Measurements from ENCODE around the gene SCFD2. TPM values are rescaled to one million over a fixed set of nuclear protein-coding genes. Genes with fewer than 3 reads are reported as not detected.
"Not testable (repeated sequence)": the region's sequence is repeated elsewhere in the genome, so short reads cannot be mapped to it uniquely, and the experiment has no call there.

Gene SCFD2
- total RNA-seq, 1 donor from 2014 or later: 14.3 TPM

- TF ChIP-seq CTCF (IDR thresholded peaks at IDR 0.05): no peak
- ATAC-seq (no peak), DNase-seq (no peak)
- Histone ChIP-seq H3K27me3 (no peaks in the 10 kb centered on the region), H3K4me1 (no peaks in the 10 kb centered on the region), H3K4me3 (no peak overlapping the region), H3K9me3 (no peaks in the 10 kb centered on the region), H3K27ac (no peak overlapping the region), H3K36me3 (no peaks in the 10 kb centered on the region)
- intact Hi-C loops (cut with DNase I): no loop called here
Measured at GRCh38 chr4:53040459-53040815, 325.4 kb downstream of the SCFD2 start.

- H3K4me3 ChIP-seq: no peak overlapping the region
- H3K9me3 ChIP-seq: no peaks in the 10 kb centered on the region
- intact Hi-C loops (cut with DNase I): no loop called here
- no peaks in the 10 kb centered on the region for H3K27me3 ChIP-seq
- H3K36me3 ChIP-seq: no peaks in the 10 kb centered on the region
- TF ChIP-seq CTCF (IDR thresholded peaks at IDR 0.05): no peak
- ATAC-seq (no peak), DNase-seq (no peak)
- no peak overlapping the region for H3K27ac ChIP-seq
- no peaks in the 10 kb centered on the region for H3K4me1 ChIP-seq
Measured at GRCh38 chr4:53039741-53040458, 326.0 kb downstream of the SCFD2 start.

GRCh38 chr4:53037892-53038291 is 328.0 kb downstream of the SCFD2 start:
- TF ChIP-seq CTCF (IDR thresholded peaks at IDR 0.05): no peak
- DNase-seq (no peak), ATAC-seq (no peak)
- Histone ChIP-seq H3K36me3 (no peaks in the 10 kb centered on the region), H3K27ac (no peak overlapping the region), H3K9me3 (no peaks in the 10 kb centered on the region), H3K4me1 (no peaks in the 10 kb centered on the region), H3K4me3 (no peak overlapping the region), H3K27me3 (no peaks in the 10 kb centered on the region)
- intact Hi-C loops (cut with DNase I): no loop called here

GRCh38 chr4:53032908-53033307 is 333.0 kb downstream of the SCFD2 start:
- intact Hi-C loops (cut with DNase I); H3K27ac ChIP-seq; DNase-seq; H3K4me1 ChIP-seq; H3K9me3 ChIP-seq; ATAC-seq; H3K4me3 ChIP-seq; H3K27me3 ChIP-seq; H3K36me3 ChIP-seq: not testable (repeated sequence)

GRCh38 chr4:53026233-53026632 is 339.6 kb downstream of the SCFD2 start:
- TF ChIP-seq CTCF (IDR thresholded peaks at IDR 0.05): no peak
- DNase-seq (no peak), ATAC-seq (no peak)
- intact Hi-C loops (cut with DNase I): no loop called here
- H3K4me1 ChIP-seq: no peaks in the 10 kb centered on the region
- H3K4me3 ChIP-seq: no peak overlapping the region
- no peaks in the 10 kb centered on the region for H3K36me3 ChIP-seq
- H3K9me3 ChIP-seq: no peaks in the 10 kb centered on the region
- no peak overlapping the region for H3K27ac ChIP-seq
- H3K27me3 ChIP-seq: no peaks in the 10 kb centered on the region

- Histone ChIP-seq H3K4me3 (no peak overlapping the region), H3K27ac (no peak overlapping the region), H3K27me3 (no peaks in the 10 kb centered on the region), H3K36me3 (no peaks in the 10 kb centered on the region), H3K4me1 (no peaks in the 10 kb centered on the region), H3K9me3 (no peaks in the 10 kb centered on the region)
- no peak for TF ChIP-seq CTCF (IDR thresholded peaks at IDR 0.05)
- intact Hi-C loops (cut with DNase I): no loop called here
- DNase-seq: no peak
- no peak for ATAC-seq
Measured at GRCh38 chr4:53023677-53024299, 342.1 kb downstream of the SCFD2 start.
